HG03354 (cell line): ENCODE data around the gene ATP7B.

Source experiments
- ATAC-seq: cut with Tn5 transposase; IDR thresholded peaks from one replicate; pipeline ENCODE4 v1.9.1; 2021; ENCODE audit warnings: mild to moderate bottlenecking; ENCODE audit not compliant: unreplicated experiment, poor library complexity, severe bottlenecking

ATP7B gene

DNA sequence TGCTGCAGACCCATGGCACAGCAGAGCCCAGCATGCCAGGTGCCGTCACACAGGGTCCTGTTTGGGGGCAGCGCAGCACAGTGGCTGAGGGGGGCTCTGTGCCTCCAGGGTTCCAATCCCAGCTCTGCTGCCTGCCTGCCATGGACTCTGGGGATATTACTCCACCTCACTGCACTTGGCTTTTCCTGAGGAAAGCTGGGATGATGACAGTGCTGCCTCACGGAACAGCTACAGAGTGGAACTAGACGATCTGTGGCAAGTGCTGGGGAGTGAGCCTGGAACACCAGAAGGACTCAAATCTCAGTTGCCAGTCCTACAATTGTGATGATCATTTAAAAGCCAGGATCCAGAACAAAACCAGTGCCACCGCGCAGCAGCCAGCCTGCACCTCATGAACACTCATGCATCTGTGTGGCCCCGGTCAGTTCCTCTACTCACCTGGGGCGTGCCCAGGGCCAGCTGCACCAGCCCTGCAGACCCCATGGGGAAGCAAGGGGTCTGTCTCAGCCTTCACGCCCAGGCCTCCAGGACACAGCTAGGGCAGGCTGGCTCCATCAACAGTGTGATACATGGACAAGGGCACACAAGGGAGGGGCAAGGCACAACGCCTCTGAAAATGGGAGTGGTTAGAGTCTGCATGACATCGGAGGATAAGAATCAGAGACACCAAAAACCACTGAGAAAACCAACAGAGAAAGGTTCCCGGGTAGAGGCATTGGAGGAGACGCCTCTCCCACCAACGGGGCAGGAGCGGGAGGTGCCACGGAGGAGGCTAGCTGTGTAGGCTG lies 55.2 kb downstream of the ATP7B start:
- no peak for ATAC-seq

DNA sequence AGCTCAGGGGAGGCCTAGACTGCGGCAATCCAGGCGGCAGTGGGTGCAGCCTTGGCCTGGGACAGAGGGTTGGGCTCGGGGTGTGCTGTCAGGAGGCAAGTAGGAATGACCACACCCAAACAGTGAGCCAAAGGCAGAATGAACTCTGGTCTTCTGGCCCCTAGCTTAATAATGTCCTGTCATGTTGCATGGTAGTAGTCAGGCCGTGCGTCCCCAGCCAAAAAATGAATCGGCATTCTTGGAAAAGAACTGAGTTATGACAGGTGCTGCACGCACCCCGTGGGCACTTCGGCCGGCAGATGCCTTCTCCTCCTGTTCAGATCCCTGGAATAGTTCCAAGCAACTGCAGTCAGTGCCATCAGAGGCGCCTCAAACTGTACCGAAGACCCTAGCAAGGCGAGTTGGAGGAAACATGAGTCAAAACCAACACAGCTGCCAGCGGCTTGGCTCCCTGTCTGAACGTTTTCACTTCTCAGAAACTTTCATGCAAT lies 55.9 kb downstream of the ATP7B start:
- ATAC-seq, result no peak

DNA sequence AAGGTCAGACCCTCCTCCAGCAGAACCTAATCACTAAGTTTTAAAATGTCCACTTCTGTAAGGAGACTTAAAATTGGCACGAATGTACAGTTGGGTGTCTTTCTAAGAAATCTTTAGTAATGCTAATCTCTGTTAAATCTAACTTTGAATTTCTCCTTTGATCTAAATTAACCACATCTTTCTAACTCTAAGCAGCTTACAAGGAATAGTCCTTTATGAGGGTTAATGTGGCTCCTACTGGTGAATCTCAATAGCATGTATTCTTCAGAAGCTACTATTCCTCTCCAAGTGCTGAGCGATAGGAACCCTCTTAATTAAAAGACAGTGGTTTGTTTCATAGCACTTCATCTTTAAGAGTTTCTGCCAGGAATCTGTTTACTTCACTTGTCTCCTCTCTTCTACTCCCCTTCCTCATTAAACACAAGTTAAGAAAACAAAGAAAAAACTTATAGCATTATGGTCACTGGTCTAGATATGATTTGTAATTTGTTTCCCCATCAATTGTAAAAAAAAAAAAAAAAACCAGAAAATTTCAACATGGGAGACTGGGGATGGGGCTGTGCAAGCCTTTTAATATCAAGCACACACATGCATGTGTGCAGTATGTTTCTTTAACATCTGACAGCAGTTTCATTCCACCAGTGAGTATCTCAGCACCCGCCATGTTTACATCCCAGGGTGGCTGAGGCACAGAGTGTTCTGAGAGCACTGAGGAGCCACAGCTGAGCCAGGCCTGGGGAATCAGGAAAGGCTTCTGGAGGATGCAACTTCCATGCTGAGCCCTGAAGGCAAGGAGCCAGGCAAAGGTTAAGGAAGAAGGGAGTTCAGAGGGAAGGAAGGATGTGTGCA lies 57.7 kb downstream of the ATP7B start:
- no peak for ATAC-seq

DNA sequence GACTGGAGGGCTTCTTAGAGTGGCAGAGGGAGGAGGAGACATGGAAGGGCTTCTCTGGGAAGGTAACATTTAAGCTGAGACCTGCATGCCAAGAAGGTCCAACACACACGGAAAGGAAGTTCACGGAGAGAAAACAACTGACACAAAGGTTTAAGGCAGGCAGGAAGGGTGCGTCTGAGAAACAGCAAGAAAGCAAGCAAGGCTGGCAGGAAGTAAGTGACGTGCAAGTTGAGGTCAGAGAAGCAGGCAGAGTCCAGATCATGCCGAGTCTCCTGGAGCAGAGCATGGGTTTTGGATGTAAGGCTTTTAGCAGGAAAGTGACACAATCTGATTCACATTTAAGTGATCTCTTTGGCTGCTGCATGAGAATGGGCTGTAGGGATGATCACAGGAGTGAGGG lies 60.5 kb downstream of the ATP7B start:
- no peak for ATAC-seq

DNA sequence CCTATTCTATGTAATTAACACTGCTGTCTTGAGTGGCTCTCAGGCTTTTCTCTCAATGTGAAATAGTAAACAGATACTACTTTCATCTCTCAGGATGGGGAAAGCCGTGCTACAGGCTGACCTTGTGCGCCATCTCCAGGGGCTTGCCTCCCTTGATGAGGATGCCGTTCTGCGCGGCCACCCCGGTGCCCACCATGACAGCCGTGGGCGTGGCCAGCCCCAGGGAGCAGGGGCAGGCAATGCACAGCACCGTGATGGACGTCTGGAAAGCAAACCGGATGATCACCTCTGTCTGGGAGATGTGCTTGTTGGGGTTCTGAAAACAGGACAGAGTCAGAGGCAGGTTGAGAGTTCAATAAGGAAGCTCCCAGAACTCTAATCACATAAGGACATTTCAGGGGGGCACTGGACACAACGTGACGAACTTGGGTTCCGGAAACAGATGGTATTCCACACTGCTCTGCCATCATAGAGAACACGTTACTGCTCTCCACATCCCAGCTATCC lies 65.0 kb downstream of the ATP7B start:
- no peak for ATAC-seq

DNA sequence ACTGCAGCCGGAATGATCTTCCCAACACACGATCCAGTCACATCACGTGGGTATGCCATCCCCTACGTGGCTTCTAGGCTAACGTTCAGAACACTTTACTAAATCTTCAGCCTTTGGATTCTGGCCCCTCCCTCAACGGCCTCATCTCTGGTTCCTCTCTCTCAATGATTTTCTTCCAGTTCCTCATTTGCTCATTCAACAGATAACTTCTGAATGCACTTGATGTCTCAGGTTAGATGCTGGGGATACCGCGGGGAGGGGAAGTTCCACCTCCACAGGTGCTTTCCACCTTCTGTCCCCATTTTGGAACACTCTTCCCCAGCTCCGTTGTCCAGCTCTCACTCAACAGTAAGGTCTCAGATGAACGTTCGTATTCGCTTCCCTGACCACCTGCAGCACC lies 66.1 kb downstream of the ATP7B start:
- ATAC-seq, result no peak

DNA sequence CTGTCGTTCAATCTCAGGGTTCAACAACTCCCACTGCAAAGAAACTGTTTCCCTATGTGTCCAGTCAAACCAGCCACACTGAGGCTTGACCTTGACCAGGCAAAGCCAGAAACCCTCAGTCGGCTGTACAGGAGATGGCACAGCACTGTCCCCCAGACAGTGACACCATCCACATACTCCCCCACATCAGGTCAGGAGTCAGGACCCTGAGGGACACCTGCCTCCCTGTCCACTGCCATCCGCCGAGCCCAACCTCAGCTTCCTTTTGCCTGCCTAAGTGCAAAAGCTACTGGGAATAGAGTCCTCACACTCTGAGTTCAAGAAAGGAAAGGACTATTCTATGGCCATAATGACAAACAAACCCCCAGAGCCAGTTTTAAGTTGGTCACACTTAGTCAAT lies 66.8 kb downstream of the ATP7B start:
- ATAC-seq, result no peak

DNA sequence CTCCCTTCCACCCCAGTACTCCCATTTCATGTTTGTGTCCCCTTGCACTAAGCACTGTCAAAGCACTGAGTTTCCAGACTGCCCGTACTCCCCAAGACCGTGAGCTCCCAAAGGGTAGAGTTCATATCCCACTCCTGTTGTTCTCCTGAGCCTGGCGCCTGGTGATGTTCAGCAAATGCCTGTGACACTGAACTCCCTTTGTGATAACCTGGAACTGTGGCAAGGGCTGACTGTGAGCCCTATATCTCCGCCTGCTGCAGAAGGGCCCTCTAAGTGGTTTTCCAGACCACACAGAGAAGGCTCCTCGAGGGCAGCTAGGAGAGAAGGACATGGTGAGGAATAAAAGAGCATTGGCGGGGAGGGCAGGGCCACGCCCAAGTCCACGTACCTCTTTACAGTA lies 67.5 kb downstream of the ATP7B start:
- ATAC-seq, result no peak

DNA sequence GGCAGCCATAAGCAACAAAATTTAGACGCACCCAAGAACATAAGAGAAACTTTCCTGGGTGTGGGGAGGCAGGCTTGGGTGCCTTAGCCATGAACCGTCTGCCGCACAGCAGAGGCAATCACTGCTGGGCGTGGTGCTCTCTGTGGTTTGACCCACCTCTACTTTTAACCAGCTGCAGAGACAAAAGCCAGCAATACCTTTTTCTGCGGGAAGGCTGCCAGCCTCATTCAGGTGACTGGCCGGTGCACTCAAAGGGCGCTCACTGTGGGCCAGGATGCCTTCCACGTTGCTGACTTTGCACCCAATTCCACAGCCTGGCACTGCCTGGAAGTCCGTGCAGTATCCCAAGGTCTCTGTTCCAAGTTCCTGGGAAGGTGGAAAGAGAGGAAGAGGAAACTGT lies 69.1 kb downstream of the ATP7B start:
- ATAC-seq, result no peak

DNA sequence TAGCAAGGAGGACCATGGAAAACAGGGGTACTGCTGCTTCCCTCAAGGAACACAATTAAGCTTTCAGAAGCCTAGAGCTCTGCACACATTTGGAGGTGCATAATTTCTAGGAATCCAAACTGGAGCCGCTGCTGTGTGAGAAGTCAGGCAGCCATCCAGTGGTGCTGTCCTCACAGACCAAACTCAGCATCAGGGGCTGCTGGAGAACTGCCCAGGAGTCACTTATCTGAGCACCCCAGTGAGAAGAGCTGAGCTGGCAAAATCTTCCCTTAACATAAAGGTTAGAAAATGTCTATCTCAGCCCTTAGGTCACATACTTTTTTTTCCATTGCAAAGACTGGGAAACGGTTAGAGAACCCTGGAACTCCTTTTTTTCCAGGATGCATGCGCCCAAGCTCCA lies 72.8 kb downstream of the ATP7B start:
- ATAC-seq, result no peak

DNA sequence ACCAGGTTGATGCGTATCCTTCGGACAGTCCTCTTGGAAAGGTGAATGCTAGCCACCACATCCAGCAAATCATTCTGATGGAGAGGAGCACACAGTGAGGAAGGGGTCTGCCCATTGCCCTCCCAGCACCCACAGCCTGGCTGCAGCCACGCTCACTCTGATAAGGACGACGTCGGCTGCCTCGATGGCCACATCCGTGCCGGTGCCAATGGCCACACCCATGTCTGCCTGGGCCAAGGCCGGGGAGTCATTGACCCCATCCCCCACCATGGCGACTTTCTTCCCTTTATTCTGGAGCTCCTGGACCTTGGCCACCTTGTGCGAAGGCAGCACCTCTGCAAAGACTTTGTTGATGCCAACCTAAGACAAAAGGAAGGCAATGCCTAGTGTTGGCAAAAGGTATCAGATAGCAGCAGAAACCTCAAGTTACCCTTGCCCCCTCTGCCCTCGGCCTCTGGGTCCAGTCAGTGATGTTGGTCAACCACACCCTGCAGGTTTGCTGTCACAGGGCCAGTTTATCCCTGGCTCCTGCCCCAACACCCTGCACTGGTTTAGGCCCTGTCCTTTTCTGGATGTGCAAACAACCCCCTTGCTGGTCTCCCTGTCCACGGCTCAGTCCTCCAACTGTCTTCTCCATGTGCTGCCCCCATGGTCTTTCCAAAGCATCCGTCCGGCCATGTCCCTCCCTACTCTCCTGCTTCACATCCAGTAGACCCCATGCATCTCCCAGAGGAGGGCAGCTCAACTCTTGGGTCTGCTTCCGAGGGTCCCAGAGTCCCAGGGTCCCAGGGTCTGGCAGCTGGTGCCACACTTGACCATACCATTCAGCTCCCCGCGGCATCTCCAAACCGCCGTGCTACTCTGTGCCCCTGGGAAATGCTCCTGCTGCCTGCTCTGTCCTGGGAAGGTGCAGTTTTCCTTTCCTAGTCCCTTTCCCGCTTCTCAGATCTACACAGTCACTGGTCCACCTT lies 73.6 kb downstream of the ATP7B start:
- ATAC-seq, result no peak

DNA sequence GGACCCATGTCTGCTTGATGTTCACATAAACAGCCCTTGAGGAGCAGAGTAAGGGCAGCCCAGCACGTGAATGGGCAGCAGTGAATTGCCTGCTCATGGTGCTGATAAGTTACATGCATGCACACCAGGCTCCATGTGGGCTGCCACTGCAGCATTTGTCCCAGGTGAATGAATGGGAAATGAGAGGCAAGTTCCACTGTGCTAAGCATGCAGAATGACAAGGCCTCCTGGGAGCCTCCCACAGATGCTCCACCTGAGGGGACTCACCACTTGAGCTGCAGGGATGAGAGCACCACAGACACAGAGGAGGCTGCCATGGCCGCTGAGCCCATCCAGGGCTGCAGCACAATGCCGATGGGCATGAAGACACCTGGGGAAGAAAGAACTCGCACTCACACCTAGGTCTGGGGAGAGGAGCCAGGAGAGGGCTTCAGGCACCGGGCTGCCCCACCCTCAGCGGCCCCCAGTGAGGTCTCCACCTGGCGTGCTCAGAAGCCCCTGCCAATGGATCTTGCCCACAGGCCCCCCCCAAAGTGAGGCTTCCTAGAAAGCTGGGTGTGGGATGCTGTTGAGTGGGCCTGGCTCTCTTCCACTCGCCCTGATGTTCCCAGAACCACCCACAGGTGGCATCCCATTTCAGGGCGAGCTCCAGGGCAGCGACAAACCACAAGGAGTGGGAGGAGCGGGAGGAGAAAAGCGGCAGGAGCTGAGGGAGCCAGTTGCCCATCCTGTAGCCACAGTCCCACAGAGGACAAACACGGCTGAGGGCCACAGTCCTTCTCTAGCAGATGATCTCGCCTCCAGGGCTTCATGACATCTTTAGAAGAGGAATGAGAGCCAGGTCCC lies 75.7 kb downstream of the ATP7B start:
- ATAC-seq, result no peak

DNA sequence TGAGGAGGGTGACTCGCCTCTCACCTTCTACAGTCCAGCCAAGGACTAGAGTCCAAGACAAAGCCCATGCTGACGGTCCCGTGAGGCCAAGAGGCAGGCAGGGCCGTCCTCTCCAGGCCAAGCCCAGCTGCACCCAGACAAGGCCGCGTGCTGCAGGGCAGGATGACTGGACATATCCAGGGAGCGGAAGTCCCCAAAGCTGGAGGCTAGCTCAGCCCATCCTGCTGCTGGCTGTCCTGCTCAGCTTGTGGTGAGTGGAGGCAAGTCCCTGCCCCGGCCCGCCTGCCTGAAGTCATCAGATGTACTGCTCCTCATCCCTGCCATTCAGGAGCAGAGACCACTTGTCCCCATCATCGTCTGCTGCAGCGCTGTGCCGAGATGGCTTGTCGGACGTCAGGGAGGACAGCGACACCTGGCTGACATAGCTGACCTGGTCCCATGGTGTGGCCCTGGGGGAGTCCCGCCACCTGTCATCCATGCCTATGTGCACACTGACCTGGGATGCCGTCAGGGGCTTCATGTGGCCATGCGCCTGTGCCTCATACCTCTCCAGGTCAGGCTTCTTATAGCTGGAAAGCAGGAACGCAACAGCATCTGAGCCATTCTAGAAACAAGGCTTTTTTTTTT lies 76.7 kb downstream of the ATP7B start:
- no peak for ATAC-seq

DNA sequence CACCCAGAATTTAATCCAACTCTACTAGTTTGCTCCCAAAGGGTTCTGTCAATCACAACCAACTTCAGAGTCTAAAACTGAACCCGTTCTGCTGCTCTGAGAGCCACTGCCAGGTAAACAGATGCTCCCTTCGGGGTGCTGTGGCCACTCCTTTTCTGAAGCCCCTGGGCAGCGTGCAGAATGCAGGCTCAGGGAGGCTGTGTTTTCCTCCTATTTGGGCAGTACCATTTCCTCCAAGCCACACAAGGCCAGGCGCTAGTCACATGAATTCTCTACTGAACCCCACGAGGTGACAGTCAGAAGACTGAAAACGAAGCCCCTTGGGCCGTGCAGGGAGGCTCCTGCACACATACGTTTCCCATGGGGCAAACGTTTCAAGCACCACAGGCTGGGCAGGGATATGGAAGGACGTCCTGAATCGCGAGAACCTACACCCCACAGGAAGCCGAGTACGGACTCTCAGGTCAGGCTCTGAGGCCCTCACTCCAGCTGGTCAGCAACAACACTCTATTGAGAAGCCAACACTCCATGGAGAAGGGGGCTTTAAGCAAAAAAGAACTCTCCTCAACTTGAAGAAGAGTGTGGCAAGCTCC lies 77.7 kb downstream of the ATP7B start:
- no peak for ATAC-seq

DNA sequence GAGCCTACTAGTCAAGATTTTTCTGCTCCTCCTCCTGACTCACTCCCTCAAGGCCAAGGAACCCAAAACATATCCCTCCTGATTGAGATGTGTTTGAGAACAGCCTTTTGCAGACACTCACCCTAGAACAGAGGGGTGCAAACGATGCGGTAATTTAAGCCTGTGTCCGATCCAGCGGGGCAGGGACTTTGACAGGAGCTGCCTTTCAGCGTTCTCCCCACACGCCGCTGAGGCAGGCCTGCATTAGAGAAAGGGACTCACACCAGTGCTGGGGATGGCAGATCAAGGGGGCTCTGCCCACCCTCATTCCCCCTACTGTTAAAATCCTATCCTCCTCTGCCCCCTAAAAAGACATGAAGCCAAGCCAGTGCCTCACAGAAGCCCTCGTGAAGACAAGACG lies 79.0 kb downstream of the ATP7B start:
- ATAC-seq, result no peak

DNA sequence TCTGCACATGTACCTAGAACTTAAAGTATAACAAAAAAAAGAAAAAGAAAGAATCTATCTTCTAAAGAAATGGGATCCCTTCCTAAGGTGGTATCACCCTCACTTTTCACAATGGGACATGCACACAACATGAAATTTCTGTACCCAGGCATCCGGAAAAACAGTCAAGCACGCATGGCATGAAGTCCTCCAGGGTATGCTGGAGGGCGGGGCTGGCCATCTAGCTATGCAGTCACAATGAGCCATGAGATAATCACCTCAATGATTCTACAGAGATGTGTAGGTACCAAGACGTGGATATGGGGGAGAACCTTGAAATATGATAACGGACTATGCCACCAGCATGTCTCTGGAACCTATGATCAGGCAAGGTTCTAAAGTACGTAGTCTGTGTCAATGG lies 79.6 kb downstream of the ATP7B start:
- no peak for ATAC-seq

DNA sequence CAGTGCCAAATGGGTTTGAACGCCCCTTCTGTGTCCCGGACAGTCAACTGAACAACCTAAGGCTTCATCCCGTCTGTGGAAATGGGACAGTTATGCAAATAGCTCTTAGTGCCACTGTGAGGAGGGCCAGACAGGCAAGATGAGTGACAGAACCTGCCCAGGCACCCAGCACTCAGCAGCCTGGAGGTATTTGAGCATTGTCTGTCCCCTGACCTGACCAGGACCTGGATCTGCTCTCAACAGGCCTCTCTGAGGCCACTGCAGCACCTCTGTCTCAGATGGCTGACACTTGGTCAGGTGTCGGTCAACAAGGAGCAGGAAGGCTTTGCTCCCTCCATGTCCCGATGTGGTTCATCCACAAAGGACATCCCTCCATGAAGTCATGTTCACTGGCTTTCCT lies 81.6 kb downstream of the ATP7B start:
- no peak for ATAC-seq

DNA sequence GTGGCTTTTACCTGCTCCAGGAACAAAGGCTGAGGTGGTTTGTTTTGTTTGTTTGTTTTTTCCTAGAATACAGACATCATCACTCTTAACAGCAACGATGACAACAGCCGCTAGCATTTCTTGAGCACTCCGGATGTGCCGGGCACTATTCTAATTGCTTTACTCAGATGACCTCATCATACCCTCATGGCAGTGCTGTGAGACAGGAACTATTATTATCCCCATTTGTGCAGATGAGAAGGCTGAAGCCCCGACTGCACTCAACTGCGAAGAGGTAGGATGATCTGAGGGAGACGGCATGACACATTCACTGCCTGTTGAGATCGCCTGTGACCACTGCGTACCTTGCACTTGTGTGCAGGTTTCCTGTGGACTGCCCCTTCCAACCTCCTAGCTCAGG lies 83.0 kb downstream of the ATP7B start:
- no peak for ATAC-seq
